Progenitor cell of endocrine pancreas (in vitro differentiated cells): ENCODE results near the gene UNCX. TPM values are rescaled to one million over a fixed set of nuclear protein-coding genes. Genes with fewer than 3 reads are reported as not detected.

Experiments used
- DNase-seq: peaks from one replicate; pipeline ENCODE4 v3.0.0; 2021; ENCODE audit warnings: low spot score; ENCODE audit not compliant: unreplicated experiment
- H3K27ac Mint-ChIP-seq: 2 replicates; pipeline ENCODE4 v1.8.0; 2021; ENCODE audit warnings: mild to moderate bottlenecking, moderate library complexity, mixed read lengths
- H3K27me3 Mint-ChIP-seq: 2 replicates; pipeline ENCODE4 v1.8.0; 2021; ENCODE audit warnings: mixed read lengths
- H3K36me3 Mint-ChIP-seq: 2 replicates; pipeline ENCODE4 v1.8.0; 2022; ENCODE audit warnings: mixed read lengths; ENCODE audit not compliant: insufficient read depth
- H3K4me1 Mint-ChIP-seq: 2 replicates; pipeline ENCODE4 v1.8.0; 2021; ENCODE audit warnings: low read depth, mixed read lengths
- H3K4me3 Mint-ChIP-seq: 2 replicates; pipeline ENCODE4 v1.8.0; 2021; ENCODE audit warnings: low read depth, mild to moderate bottlenecking, moderate library complexity, mixed read lengths
- H3K9me3 Mint-ChIP-seq: 2 replicates; pipeline ENCODE4 v1.8.0; 2021; ENCODE audit warnings: low read depth, mixed read lengths
- CTCF ChIP-seq: fragments of 200-600 bp; sonication (generic); IDR thresholded peaks from one replicate; pipeline ENCODE4 v1.5.0; 2021; ENCODE audit warnings: antibody characterized with exemption, mild to moderate bottlenecking; ENCODE audit not compliant: unreplicated experiment
- total RNA-seq: library from RNA; stranded (reverse); gene quantifications from 2 replicates; pipeline ENCODE4 v1.2.1, GENCODE V29; 2021

The UNCX gene
- total RNA-seq, 1 donor from 2014 or later, result not detected

GRCh38 chr7:1274121-1274875, 41.6 kb downstream of the UNCX start:
- peaks cover 8% of the 10 kb centered on the region for H3K9me3 Mint-ChIP-seq
- H3K27me3 Mint-ChIP-seq, result peaks cover 16% of the 10 kb centered on the region
- H3K4me1 Mint-ChIP-seq, result no peaks in the 10 kb centered on the region
- H3K36me3 Mint-ChIP-seq, result no peaks in the 10 kb centered on the region
- no peak for DNase-seq
- no peak overlapping the region for H3K27ac Mint-ChIP-seq
- TF ChIP-seq CTCF, result no peak
- no peak overlapping the region for H3K4me3 Mint-ChIP-seq

GRCh38 chr7:1274876-1275375, 42.3 kb downstream of the UNCX start:
- Mint-ChIP-seq H3K36me3 (no peaks in the 10 kb centered on the region), H3K27me3 (peaks cover 21% of the 10 kb centered on the region), H3K27ac (no peak overlapping the region), H3K4me1 (no peaks in the 10 kb centered on the region), H3K4me3 (no peak overlapping the region), H3K9me3 (peaks cover 8% of the 10 kb centered on the region)
- DNase-seq, result no peak
- no peak for TF ChIP-seq CTCF

GRCh38 chr7:1275451-1276381, 43.0 kb downstream of the UNCX start:
- no peak for TF ChIP-seq CTCF
- no peaks in the 10 kb centered on the region for H3K4me1 Mint-ChIP-seq
- DNase-seq, result no peak
- no peaks in the 10 kb centered on the region for H3K36me3 Mint-ChIP-seq
- no peak overlapping the region for H3K27ac Mint-ChIP-seq
- H3K9me3 Mint-ChIP-seq, result peaks cover 8% of the 10 kb centered on the region
- H3K4me3 Mint-ChIP-seq, result no peak overlapping the region
- H3K27me3 Mint-ChIP-seq, result peaks cover 26% of the 10 kb centered on the region

- Mint-ChIP-seq H3K36me3 (no peaks in the 10 kb centered on the region), H3K4me3 (no peak overlapping the region), H3K27ac (no peak overlapping the region), H3K9me3 (peaks cover 8% of the 10 kb centered on the region), H3K4me1 (no peaks in the 10 kb centered on the region), H3K27me3 (peaks cover 29% of the 10 kb centered on the region)
- DNase-seq, result no peak
- TF ChIP-seq CTCF, result no peak
Observed at GRCh38 chr7:1276626-1277175, 44.0 kb downstream of the UNCX start.

- no peaks in the 10 kb centered on the region for H3K36me3 Mint-ChIP-seq
- TF ChIP-seq CTCF, result no peak
- no peak overlapping the region for H3K27ac Mint-ChIP-seq
- no peaks in the 10 kb centered on the region for H3K4me1 Mint-ChIP-seq
- no peak for DNase-seq
- peaks cover 29% of the 10 kb centered on the region for H3K27me3 Mint-ChIP-seq
- H3K9me3 Mint-ChIP-seq, result peaks cover 8% of the 10 kb centered on the region
- no peak overlapping the region for H3K4me3 Mint-ChIP-seq
Observed at GRCh38 chr7:1278543-1278942, 45.9 kb downstream of the UNCX start.
